Embryonic facial prominence (tissue), 1 donor: ENCODE results near the gene DISC1.
"Not testable (repeated sequence)": the region's sequence is repeated elsewhere in the genome, so short reads cannot be mapped to it uniquely, and the experiment has no call there.

ENCODE experiments used
- DNase-seq: peaks from one replicate; pipeline ENCODE4 v3.0.0-alpha.2; 2016; ENCODE audit errors: extremely low spot score

DISC1 gene

DNA sequence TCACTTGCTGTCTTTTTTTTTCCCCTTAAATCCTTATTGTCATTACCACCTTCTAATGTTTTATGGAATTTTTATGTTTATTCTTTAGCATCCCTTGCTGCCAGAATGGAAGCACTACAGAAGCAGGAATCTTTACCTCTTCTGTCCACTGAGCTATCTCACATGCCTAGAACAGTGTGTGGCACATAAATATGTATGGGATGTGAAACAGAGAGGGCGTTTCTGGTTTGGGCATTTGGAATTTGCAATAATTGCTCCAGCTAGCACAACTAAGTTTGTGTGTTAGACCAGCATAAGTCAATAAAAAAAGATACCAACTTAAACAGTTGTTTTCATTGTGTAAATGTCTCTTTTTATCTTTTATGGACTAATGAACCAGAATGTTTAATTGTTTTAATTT, 330.8 kb downstream of the DISC1 start:
- DNase-seq = no peak

DNA sequence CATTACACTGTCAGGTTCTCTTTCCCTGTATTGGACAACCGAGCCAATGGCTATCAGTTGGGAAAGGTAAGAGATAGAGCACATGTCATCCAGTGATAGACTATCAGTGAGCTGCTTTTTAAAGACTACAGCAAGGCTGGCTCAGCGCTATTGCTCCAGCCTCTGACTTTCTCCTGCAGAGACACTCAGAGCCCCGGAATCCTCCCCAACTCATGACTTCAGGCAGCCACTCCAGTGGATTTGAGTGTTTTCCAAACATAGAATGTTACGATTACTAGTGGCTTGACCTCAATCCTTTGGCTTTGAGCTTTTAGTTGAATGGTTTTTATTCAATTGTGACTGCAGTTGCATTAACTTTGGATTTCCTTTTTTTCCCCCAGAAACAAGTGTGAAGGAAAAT, 331.9 kb downstream of the DISC1 start:
- DNase-seq = no peak

DNA sequence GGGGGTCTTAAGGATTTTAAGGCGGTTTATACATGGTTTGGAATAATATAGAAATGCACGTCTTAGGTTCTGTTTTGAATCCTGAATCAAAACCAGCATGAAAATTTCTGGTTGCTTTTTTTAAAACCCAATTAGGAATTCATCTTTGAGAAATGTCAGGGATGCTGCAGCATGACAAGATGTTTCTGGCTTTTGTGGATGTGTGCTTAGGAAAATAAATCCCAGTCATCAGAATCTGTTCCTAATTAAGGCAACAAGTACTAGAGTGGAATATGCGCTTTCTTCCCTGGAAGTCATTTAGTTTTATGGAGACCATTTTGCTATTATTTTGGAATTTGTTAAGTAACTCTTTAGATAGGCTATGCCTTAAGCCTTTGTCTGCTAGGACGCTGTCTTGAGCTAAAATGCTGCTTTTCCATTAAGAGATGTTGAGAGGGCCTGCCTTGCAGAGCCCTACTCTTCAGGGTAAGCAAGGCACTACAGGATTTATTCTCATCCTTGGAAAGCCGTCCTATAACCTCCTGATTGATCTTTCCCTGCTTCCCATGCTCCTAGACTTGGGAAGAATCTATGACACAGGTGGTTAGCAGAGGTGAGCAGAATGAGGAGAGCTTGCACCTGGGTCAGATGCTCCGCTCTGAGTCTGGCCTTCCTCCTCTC, 332.8 kb downstream of the DISC1 start:
- peak; percentile 58 for DNase-seq

DNA sequence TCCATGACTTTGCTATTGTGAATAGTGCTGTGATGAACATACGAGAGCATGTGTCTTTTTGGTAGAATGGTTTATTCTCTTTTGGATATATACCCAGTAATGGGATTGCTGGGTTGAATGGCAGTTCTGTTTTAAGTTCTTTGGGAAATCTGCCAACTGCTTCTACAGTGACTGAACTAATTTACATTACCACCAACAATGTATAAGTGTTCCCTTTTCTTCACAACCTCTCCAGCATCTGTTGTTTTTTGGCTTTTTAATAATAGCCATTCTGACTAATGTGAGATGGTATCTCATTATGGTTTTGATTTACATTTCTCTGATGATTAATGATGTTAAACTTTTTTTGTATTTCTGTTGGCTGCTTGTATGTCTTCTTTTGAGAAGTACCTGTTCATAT, 335.2 kb downstream of the DISC1 start:
- not testable (repeated sequence) for DNase-seq

DNA sequence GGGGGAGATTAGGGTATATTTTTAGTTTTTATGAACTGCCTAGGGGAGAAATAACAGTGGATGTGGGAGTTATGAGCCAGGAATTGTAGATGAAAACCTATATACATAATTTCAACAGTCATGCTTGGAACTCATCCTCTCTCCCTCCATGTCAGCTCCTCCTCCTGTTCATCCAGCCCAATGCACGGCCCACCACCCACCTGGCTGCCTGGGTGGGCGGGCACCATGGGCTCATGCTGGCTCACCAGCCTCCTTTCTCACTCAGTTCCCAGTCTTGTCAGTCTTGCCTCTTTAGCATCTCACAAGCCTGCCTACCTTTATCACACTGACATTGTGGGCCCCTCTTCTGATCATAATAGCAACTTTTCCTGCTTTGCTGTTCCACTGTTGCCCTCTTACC, 336.0 kb downstream of the DISC1 start:
- no peak for DNase-seq

DNA sequence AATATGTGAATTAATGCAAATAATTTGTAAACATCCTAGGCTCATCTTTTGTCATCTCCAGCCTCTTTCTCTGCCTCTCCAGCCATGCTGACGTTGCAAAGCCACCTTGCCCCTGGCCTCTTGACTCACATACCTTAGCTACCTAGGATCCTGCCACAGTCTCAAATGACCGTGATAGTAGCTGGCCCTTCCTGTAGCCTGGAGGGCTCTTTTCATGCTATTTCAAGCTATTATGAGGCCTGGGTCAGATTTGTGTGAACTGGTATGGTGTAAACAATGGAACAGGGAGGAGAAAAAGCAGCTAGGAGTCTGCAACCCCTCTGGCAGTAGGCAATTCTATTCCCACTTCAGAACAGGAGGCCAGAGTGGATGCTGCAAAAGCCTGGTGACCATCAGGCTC, 337.7 kb downstream of the DISC1 start:
- no peak for DNase-seq

DNA sequence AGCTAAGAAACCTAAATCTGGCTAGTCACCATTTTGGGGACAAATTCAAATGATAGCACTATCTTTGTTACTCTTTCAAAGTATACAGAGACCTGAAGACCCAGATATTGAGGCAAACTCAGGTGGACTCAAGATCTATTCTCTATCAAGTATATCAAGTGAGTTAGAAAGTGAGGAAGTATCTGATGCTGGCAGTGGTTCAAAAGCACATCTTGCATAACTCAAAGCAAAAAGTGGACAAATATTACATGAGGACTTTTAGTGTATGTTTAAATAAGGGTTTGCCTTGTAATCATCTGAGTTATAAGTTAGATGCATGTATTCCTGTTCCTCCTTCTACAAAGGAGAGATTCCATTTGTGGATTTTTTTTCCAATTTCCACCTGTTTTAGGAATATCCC, 338.4 kb downstream of the DISC1 start:
- no peak for DNase-seq

DNA sequence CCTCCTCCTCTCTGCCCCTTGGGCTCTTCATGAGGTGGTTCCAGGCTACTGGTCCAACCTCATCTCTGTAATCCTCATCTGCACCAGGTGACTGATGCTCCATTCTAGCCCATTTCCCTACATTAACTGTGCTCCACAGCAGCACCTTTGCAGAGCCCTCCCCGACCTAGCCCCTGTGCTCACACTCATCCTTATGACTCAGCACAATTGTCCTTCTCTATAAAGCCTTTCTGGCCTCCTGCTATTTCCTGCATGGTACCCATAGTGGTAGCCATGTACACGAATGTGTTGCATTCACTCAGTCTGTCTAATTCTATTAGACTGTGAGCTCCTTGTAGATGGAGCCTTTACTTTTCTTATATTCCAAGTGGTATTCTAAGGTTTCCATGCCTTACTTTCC, 339.0 kb downstream of the DISC1 start:
- DNase-seq = no peak

DNA sequence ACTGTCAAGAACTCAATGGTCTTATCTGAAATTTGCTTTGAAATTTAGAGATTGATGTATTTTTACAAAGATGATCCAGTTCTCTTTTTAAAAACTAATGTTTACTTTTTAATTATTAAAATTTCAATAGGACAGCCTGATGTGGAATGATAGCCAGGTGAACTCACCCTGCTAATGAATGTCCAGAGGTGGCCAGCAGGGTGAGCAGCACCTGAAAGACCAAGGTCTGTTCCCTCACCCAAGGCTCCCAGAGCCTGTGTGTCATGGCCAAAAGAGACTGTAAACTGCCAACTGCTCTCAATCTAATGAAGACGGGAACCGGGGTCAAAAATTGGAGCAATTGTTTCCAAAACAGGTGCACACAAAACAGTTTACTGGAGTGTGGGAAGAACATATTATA, 340.4 kb downstream of the DISC1 start:
- DNase-seq = no peak

DNA sequence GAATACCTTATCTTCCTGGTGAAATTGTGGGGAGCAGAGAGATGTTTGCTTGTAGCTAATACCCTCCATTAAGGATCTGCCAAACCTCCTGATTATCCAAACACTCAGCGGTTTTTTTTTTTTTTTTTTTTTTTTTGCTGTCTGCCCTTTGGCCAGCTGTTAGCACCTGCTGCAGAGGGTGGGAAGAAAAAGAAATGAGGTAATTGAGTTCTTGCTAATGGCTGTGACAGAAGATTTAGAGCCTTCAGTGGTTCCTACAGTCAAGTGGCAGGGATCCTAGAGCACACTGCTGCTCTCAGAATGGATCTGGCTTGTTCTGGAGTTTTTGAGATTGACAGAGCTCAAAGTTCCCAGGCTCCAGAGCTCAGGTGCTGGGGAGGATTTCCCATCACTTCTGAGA, 342.5 kb downstream of the DISC1 start:
- no peak for DNase-seq

DNA sequence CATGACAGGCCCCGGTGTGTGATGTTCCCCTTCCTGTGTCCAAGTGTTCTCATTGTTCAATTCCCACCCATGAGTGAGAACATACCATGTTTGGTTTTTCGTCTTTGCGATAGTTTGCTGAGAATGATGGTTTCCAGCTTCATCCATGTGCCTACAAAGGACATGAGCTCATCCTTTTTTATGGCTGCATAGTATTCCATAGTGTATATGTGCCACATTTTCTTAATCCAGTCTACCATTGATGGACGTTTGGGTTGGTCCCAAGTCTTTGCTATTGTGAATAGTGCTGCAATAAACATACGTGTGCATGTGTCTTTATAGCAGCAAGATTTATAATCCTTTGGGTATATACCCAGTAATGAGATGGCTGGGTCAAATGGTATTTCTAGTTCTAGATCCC, 343.2 kb downstream of the DISC1 start:
- DNase-seq = not testable (repeated sequence)

DNA sequence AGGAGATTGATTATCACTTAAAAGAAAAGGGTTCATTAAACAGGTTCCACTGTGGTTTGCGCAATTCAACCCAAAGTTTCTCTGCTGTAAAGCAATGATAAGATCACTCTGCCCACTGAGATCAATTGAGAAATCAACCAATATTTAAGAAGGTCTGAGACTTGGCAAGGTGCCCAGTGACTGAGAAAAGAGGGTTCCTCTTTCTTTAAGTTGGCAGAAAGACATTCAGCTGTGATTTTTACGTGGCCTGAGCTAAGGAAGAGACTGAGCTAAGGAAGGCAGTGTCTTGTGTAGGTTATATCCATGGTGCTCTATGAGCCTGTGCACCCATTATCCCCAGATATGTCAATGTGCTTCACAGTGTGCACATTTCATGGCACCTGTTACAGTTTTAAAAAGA, 344.1 kb downstream of the DISC1 start:
- DNase-seq = no peak

DNA sequence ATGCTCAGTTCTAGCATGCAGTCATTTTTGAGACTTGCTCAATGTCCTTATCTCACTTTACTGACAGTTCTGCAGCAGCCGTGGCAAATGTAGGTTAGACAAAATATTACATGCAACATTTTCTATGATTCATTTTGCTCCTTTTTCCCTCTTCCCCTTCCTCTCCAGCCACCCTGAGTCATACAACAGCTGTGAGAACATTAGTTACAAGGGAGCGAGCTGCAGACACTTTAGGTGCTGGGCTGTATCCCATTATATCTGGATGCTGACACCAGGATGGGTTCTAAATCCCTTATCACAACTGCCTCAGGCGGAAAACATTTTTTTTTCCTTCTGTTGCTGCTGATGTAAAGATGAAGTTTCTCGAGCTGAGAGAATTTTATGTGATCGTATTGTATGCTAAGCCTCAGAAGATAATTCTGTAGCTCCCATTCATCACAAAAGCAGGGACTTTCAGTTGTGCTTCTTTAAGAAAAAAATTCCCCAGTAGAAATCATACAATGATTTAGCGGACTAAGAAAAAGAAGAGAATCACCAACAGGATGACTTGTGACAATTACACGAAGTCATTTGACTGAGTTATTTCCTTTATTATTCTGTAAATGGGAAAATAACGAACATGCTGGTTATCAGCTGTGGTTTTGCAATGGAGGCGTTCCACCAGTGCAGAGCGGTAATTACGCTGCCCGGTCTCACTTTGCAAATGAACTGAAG, 345.0 kb downstream of the DISC1 start:
- DNase-seq = no peak

DNA sequence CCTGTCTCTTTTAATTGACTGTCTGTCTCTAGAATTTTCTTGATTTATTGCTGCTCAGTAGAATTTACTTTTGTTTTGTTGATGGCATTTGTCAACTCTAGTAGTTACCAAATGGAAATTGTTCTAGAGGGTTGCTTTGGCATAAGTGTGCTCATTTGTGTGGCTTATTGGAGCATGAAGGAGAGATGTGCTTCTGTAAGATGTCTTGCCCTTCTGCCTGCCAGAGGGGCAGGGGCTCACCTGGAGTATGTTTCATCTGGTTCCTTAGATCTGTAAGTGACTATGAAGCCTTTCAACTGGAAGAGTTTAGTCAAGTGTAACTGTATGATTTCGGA, 345.5 kb downstream of the DISC1 start:
- DNase-seq = no peak

DNA sequence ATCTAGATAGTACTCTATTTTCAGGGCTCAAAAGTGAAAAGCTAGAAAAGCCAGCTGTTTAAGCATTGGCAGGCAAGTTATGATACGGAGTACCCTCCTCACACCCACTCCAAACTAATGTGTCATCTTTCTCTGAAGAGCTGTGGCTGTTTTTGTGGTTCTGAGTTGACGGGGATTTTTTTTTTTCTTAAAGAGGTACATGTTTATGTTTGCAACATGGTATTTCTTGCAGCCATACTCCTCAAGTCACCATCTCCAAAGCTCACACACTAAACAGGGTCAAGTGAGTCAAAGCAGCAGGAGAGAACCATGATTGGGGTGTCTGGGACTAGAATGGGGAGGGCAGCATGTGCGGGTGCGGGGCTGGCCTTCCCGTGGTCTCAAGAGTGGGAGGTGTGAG, 347.2 kb downstream of the DISC1 start:
- DNase-seq = no peak

DNA sequence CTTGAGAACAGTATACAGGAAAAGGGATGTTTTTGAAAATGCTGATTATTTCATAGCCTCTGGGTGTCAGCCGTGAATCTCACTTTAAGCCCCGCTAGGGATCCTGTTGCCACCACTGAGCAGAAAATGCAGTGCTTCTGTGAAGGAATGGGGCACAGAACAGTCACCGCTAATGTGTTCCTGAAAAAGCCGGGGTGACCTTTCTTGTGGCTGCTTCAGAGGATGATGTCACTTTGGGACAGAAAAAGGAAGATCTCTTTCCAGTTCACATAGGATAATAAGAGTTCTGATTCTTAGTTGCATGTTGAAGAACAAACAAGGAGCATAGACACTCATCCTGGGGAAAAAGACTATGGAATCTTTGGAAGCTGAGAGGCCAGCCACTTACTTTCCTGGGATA, 349.6 kb downstream of the DISC1 start:
- DNase-seq = no peak

DNA sequence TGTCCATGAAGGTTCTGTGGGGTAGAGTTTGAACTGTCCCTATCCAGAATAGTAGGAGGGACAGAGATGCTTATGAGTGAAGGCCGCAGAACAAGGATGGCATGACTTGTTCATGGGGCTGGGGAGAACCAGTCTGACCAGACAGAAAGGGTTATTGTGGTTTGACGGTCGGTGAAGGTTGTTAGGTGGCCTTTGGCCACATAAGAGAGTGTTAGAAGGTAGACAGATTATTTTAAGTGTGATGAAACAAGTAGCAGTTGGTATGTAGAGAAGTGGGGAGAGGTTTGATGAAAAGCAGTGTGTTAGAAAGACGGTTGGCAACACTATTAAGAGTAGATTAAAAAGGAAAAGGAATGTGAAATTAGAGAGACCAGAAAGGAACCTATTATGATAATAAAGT, 355.1 kb downstream of the DISC1 start:
- DNase-seq = no peak

DNA sequence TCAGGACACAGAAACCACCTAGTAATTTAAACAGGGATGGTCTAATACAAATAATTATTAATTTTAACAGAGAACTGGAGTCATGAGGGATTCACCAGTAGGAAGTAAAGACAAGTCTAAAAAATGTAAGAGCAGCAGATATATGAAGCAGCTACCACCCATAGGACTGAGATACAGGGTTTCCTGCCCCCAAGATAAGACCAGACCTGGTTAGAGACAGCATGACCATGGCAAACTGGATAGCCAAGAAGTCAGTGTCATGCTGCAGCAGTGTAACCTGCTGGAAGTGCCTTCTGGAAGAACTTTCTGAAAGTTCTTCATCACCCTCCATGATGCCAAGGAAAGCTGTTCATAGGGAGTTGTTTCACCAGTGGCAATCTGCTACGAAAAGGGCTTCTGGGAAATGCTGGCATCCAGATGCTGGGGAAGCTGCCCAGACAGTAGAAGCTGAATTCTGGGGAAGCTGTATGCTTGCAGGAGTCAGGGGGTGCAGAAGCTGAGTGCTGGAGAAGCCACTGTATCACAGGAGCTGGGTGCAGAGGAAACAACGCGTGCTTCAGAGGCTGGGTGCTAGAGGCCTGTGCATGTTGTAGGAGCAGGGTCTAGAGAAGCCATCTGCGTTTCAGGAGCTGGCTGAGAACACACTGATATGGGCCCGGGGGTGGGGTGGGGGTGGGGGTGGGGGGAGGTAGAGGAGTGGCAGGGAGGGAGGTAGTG, 356.4 kb downstream of the DISC1 start:
- no peak for DNase-seq

DNA sequence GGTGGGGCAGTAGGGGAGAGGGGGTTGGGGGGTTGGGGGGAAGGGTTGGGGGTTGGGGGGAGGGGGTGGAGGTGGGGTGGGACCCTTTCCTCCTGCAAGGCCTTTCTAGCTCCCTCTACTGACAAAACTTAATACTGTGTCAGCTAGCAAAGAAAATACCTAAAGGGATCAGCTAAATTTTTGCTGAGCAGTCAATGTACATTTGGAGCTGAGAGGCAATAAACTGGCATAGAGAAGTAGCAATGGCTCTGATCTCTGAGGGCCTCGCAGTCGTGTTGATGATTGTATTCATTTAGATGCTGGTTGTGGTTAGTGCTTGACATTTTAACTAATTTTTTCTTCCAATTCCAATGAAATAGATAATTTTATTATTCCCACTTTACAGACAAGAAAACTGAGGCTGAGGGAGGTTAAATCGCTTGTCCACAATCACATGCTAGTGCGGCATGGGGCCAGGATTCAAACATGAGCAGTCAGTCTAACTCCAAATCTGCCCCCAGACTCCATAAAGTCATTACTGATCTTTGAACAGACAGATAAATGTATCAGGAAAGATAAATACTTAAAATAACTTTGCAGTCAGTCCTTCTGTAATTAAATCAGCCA, 357.1 kb downstream of the DISC1 start:
- no peak for DNase-seq

DNA sequence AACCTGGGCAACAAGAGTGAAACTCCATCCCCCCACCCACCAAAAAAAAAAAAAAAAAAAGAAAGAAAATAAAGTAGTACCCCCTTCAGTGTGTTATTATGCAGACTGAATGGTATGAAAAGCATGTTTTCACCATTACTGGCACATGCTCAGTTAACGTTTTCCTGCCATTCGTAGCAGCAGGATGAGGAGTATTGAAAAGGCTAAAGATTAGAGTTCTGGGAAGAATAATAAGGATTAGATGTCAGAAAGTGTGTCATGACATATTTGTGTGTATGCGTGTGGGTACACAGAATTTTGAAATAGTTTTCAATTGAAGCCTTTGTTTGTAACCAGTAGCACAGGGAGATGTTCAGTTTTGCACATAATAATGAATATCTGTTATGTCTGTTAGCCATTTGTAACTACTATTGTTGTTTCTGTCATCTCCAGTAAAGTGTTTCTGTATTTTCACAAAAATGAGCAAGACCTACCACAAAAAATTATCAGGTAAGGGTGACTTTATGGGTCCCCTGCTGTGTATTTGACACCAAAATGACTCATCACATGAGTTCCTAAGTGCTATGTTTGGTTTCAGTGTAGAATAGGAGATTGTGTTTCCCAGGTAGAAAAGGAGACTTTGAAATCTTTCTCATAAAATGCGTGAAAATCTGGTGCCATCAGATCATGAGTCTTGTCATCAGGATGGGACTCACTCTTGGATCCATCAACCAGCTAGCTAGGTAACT, 358.9 kb downstream of the DISC1 start:
- DNase-seq = no peak

DNA sequence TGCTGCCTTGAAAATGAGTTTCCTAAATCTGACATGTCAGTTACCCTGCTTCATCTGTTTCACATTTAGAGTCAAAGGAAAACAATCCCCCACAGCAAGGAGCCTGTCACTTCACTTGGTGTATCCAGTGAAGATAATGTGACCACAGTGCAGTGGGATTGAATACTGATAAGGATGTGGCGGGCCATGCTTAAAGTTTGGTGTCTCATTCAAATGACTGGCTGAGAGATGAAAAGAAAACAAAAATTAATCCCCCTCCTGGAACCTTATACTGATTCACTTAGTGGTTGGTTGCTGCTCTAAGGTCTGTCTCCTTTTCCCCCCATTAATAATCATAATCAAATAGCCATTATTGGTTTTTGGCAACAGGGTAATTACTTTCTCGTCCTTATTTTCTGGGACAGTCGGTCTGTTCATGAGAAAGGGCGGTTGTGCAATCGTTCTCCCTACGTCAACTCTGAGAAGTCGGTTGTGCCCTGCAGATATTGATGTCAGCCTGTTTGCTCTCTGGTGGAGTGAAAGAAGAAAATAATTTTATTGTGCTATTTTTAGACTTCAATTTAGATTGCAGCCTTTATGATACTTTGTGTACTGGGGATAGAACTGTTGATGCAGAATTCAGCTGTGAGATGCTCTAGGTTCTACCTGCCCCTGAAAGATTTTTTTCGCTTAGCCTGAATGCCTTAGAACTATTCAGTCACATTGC, 360.2 kb downstream of the DISC1 start:
- DNase-seq = no peak

DNA sequence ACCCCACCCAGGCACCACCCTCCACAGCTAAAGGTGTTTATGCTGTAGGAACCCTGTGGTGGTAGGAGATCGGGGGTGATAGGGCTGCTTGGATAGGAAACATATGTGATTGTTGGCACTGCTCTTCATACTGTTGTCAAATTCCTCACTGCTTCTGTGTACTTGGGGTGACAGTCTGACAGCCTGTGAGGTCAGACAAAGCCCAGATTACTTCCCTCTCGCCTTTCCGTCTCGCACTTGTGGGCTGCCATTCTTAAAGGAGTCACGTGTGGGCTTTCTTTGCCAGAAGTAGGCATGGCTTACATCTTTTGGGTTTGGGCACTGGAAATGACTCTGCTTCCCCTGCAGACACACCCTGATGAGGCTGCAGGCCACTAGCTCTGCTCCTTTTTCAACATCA, 363.8 kb downstream of the DISC1 start:
- DNase-seq = no peak
